ENCODE results near the gene FAM219B. TPM values are rescaled to one million over a fixed set of nuclear protein-coding genes. Genes with fewer than 3 reads are reported as not detected.

FAM219B gene
- total RNA-seq, 2 experiments from 2014 or later = 52.3 to 67.6 TPM

- peak overlapping the region; percentile 65 for H3K4me3 ChIP-seq (ENCODE audit: low read depth, low read length, poor library complexity, severe bottlenecking)
These were observed 48.4 kb upstream of the FAM219B start for GRCh38 chr15:74955017-74955416.

GRCh38 chr15:74954515-74954914 is 47.9 kb upstream of the FAM219B start:
- Histone ChIP-seq H4K20me1 (ENCODE audit: insufficient read depth, low read length) (no peaks in the 10 kb centered on the region), H3K9me3 (ENCODE audit: low read length) (no peaks in the 10 kb centered on the region), H2AFZ (ENCODE audit: low read length) (no peak overlapping the region), H3K36me3 (ENCODE audit: insufficient read depth, low read length) (no peaks in the 10 kb centered on the region), H3K4me3 (ENCODE audit: low read depth, low read length, poor library complexity, severe bottlenecking) (peak overlapping the region; percentile 65), H3K9me2 (ENCODE audit: insufficient read depth, low read length) (no peaks in the 10 kb centered on the region), H3K4me1 (ENCODE audit: insufficient read depth, low read length, poor library complexity, severe bottlenecking) (peaks cover 47% of the 10 kb centered on the region), H3K4me2 (ENCODE audit: low read length) (peak overlapping the region; percentile 89), H3K27ac (ENCODE audit: low read depth, low read length, poor library complexity, severe bottlenecking) (no peak overlapping the region), H3K79me2 (ENCODE audit: insufficient read depth, low read depth, low read length) (no peaks in the 10 kb centered on the region)
- no peak for DNase-seq (ENCODE audit: low spot score)
- no peak for TF ChIP-seq CTCF (conservative IDR thresholded peaks at IDR 0.05; ENCODE audit: low read length)
- no peak for TF ChIP-seq EZH2phosphoT487 (IDR thresholded peaks at IDR 0.05; ENCODE audit: borderline replicate concordance, low read depth, low read length)
- ChIA-PET POLR2A (no interaction called here), CTCF (ENCODE audit: unreplicated experiment) (no interaction called here)
- no TSS peak for BruUV-seq (replicated peaks)
- intact Hi-C loops (cut with micrococcal nuclease; ENCODE audit: unreplicated experiment) = no loop called here

More at GRCh38 chr15:74955017-74955416, 48.4 kb upstream of the FAM219B start:
- Histone ChIP-seq H3K4me1 (ENCODE audit: insufficient read depth, low read length, poor library complexity, severe bottlenecking) (peaks cover 52% of the 10 kb centered on the region), H3K36me3 (ENCODE audit: insufficient read depth, low read length) (no peaks in the 10 kb centered on the region), H4K20me1 (ENCODE audit: insufficient read depth, low read length) (no peaks in the 10 kb centered on the region), H3K9me3 (ENCODE audit: low read length) (no peaks in the 10 kb centered on the region), H3K4me2 (ENCODE audit: low read length) (peak overlapping the region; percentile 89), H3K79me2 (ENCODE audit: insufficient read depth, low read depth, low read length) (no peaks in the 10 kb centered on the region), H2AFZ (ENCODE audit: low read length) (no peak overlapping the region), H3K27ac (ENCODE audit: low read depth, low read length, poor library complexity, severe bottlenecking) (no peak overlapping the region), H3K9me2 (ENCODE audit: insufficient read depth, low read length) (no peaks in the 10 kb centered on the region)
- TF ChIP-seq EZH2phosphoT487 (IDR thresholded peaks at IDR 0.05; ENCODE audit: borderline replicate concordance, low read depth, low read length) (no peak), CTCF (conservative IDR thresholded peaks at IDR 0.05; ENCODE audit: low read length) (no peak)
- ChIA-PET POLR2A (interaction anchor here (0.6 kb wide), 1 partner anchor 95 kb away, joined by 6 read pairs; no protein-coding TSS in a partner anchor), CTCF (ENCODE audit: unreplicated experiment) (no interaction called here)
- DNase-seq (ENCODE audit: low spot score) = no peak
- no TSS peak for BruUV-seq (replicated peaks)
- intact Hi-C loops (cut with micrococcal nuclease; ENCODE audit: unreplicated experiment) = loop anchor here (5.0 kb wide), 1 partner anchor 247 kb away; the partner anchor contains the start of gene C15orf39

GRCh38 chr15:74951006-74951405 is 44.4 kb upstream of the FAM219B start:
- H3K4me3 ChIP-seq (ENCODE audit: low read depth, low read length, poor library complexity, severe bottlenecking) = no peak overlapping the region
- no peaks in the 10 kb centered on the region for H3K9me2 ChIP-seq (ENCODE audit: insufficient read depth, low read length)
- no peak for DNase-seq (ENCODE audit: low spot score)
- intact Hi-C loops (cut with micrococcal nuclease; ENCODE audit: unreplicated experiment) = loop anchor here (2.0 kb wide), 1 partner anchor 318 kb away; no protein-coding TSS in a partner anchor
- H4K20me1 ChIP-seq (ENCODE audit: insufficient read depth, low read length) = no peaks in the 10 kb centered on the region
- BruUV-seq (replicated peaks) = no TSS peak
- no peak overlapping the region for H2AFZ ChIP-seq (ENCODE audit: low read length)
- POLR2A ChIA-PET = interaction anchor here (0.5 to 0.9 kb wide), 2 partner anchors 17 to 422 kb away, joined by 3 read pairs; no protein-coding TSS in a partner anchor
- H3K4me2 ChIP-seq (ENCODE audit: low read length) = no peak overlapping the region
- H3K36me3 ChIP-seq (ENCODE audit: insufficient read depth, low read length) = no peaks in the 10 kb centered on the region
- TF ChIP-seq CTCF (conservative IDR thresholded peaks at IDR 0.05; ENCODE audit: low read length) (no peak), EZH2phosphoT487 (IDR thresholded peaks at IDR 0.05; ENCODE audit: borderline replicate concordance, low read depth, low read length) (no peak)
- H3K79me2 ChIP-seq (ENCODE audit: insufficient read depth, low read depth, low read length) = no peaks in the 10 kb centered on the region
- H3K9me3 ChIP-seq (ENCODE audit: low read length) = no peaks in the 10 kb centered on the region
- H3K27ac ChIP-seq (ENCODE audit: low read depth, low read length, poor library complexity, severe bottlenecking) = no peak overlapping the region
- CTCF ChIA-PET (ENCODE audit: unreplicated experiment) = interaction anchor here (0.9 to 1.5 kb wide), 4 partner anchors 10 to 49 kb away, joined by 3 to 7 read pairs (median 4); no protein-coding TSS in a partner anchor
- peaks cover 29% of the 10 kb centered on the region for H3K4me1 ChIP-seq (ENCODE audit: insufficient read depth, low read length, poor library complexity, severe bottlenecking)

All from OCI-LY7 (cell line).